Neural cell (in vitro differentiated cells): ENCODE data around the gene HPS6.

ENCODE experiments used
- CTCF ChIP-seq: fragments of 450-650 bp; IDR thresholded peaks from 2 replicates; pipeline ENCODE4 v1.5.1; 2014; ENCODE audit warnings: antibody characterized with exemption, mild to moderate bottlenecking, moderate library complexity; ENCODE audit not compliant: poor library complexity, severe bottlenecking
- EP300 ChIP-seq: fragments of 450-650 bp; conservative IDR thresholded peaks from 2 replicates; pipeline ENCODE4 v1.6.1; 2014; ENCODE audit warnings: antibody characterized with exemption, mild to moderate bottlenecking, moderate library complexity; ENCODE audit not compliant: poor library complexity, severe bottlenecking
- EZH2 ChIP-seq: fragments of 200-600, 300-800 bp; shearing (Covaris generic), sonication (generic); IDR thresholded peaks from 2 replicates; pipeline ENCODE4 v1.6.1; 2014; ENCODE audit warnings: antibody characterized with exemption, low read length, borderline replicate concordance, mild to moderate bottlenecking; ENCODE audit not compliant: insufficient read depth, poor library complexity, severe bottlenecking
- MXI1 ChIP-seq: fragments of 450-650 bp; conservative IDR thresholded peaks from 2 replicates; pipeline ENCODE4 v1.6.1; 2014; ENCODE audit warnings: antibody characterized with exemption, mild to moderate bottlenecking; ENCODE audit not compliant: poor library complexity, severe bottlenecking
- POLR2AphosphoS5 ChIP-seq: IDR thresholded peaks from 2 replicates; pipeline ENCODE4 v1.6.1; 2012
- RAD21 ChIP-seq: fragments of 450-650 bp; conservative IDR thresholded peaks from 2 replicates; pipeline ENCODE4 v1.6.1; 2014; ENCODE audit warnings: antibody characterized with exemption, mild to moderate bottlenecking, moderate library complexity
- SMC3 ChIP-seq: fragments of 450-650 bp; conservative IDR thresholded peaks from 2 replicates; pipeline ENCODE4 v1.6.1; 2014; ENCODE audit warnings: antibody characterized with exemption, mild to moderate bottlenecking, moderate library complexity; ENCODE audit not compliant: poor library complexity
- TAF1 ChIP-seq: IDR thresholded peaks from 2 replicates; pipeline ENCODE4 v1.6.1; 2012; ENCODE audit warnings: low read depth

DNA sequence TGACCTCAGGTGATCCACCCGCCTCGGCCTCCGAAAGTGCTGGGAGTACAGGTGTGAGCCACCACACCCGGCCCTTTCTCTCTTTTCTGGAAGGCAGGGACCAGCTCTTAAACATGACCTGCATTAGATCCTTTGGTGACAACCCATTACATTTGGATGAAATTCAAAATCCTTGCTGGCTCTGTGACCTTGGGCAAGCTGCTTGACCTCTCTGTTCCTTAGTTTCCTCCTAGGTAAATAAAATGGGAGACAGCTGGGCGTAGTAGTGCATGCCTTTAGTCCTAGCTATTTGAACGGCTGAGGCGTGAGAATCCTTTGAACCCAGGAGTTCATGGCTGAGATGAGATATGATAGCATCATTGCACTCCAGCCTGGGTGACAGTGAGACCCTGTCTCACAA lies 31.3 kb downstream of the HPS6 start:
- TF ChIP-seq CTCF (no peak), EZH2 (no peak), SMC3 (no peak), POLR2AphosphoS5 (no peak), TAF1 (no peak), MXI1 (no peak), RAD21 (no peak), EP300 (no peak)
